Measurements from ENCODE around the gene GRID2IP.

The GRID2IP gene

DNA sequence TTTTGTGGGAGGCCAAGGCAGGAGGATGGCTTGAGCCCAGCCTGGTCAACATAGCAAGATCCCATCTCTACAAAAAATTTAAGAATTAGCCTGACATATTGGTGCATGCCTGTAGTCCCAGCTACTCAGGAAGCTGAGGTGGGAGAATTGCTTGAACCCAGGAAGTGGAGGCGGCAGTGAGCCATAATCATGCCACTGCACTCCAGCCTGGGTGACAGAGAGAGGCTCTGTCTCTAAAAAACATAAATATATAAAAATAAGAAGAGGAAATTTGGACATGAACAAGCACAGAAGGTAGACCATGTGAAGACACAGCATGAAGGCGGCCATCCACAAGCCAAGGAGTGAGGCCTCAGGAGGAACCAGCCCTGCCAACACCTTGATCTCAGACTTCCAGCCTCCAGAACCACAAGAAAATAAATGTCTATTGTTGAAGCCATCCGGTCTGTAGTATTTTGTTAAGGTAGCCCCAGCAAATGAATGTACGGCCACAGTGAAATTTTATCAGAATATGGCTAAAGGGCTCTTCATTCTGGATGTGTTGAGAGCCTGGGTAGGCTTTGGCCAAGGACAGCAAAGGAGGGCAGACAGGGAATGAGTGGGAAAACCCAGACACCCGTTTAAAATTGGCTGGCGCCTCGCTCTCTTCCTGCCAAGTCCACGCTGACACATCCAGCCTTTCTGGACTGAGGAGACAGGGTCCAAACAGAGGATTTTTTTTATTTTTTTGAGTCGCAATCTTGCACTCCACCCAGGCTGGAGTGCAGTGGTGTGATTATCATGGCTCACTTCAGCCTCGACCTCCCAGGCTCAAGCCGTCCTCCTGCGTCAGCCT lies 12.9 kb upstream of the GRID2IP start:
- DNase-seq (ENCODE audit: low read depth), result no peak
- no peak overlapping the region for H3K4me3 ChIP-seq (ENCODE audit: low read depth, low read length)

DNA sequence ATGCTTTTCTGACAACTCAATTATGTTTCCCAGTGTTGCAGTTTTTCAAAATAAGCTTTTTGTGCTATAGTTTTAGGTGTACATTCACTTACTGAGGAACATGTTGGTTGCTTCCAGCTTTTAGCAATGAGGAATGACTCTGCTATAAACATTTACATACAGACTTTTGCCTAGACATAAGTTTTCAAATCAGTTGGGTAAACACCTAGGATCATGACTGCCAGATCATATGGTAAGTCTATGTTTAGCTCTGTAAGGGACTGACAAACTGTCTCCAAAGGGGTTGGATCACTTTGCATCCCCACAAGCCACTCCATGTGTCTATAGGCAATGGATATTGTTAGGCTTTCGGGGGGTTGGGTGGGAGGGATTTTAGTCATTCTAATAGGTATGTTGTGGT lies 10.8 kb upstream of the GRID2IP start:
- no peak overlapping the region for H3K4me3 ChIP-seq (ENCODE audit: low read depth, low read length)
- no peak for DNase-seq (ENCODE audit: low read depth)

GRCh38 chr7:6559896-6560295 lies 8.6 kb upstream of the GRID2IP start:
- no peak overlapping the region for H3K4me3 ChIP-seq (ENCODE audit: low read depth, low read length)
- no peak for DNase-seq (ENCODE audit: low read depth)

DNA sequence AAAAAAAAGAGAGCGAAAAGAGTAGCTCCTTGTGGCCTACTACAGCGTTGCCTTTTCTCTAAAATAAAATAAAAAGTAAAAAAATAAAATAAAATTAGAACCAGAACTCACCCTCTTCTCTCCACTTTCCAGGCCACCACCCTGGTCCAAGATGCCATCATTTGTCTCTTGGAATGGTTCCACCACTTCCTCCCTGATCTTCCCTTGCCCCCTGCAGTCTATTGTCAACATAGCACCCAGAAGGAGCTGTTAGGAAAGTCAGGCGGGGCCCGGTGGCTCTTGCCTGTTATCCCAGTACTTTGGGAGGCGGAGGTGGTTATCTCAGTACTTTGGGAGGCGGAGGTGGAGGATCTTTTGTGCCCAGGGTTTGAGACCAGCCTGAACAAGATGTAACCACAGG lies 7.6 kb upstream of the GRID2IP start:
- DNase-seq (ENCODE audit: low read depth), result no peak
- no peak overlapping the region for H3K4me3 ChIP-seq (ENCODE audit: low read depth, low read length)

DNA sequence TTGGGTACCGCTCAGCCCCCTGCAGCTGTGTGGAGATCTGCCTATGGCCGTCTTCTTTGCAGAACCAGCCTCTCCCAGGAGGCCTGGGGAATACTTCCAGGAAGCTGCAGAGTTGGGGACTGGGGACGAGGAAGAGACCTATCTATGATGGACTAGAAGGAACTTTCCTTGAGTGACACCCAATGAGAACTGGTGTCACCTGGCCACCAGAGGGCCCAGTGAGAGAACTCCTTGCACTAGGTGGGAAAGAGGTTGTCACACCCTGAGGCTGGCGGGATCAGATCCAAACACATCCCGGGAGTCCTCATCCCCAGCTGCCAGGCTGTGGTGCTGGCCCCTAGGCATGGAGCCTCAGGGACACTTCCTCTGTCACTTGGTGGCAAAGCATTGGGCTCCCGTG lies 4.9 kb upstream of the GRID2IP start:
- no peak for DNase-seq (ENCODE audit: low read depth)
- H3K4me3 ChIP-seq (ENCODE audit: low read depth, low read length), result no peak overlapping the region

DNA sequence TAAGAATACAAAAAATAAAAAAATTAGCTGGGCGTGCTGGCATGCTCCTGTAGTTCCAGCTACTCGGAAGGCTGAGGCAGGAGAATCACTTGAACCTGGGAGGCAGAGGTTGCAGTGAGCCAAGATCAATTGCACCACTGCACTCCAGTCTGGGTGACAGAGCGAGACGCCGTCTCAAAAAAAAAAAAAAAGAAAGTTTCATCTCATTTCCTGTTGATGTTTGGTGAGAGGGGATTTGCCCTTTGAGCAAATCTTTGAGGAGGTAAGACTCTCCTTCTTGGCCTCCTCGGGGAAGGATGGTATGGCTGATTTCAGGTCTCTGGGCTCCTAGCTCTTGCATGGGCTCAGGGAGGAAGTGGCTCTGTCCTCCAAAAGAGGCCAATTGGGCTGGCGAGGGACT lies 3.6 kb upstream of the GRID2IP start:
- H3K4me3 ChIP-seq (ENCODE audit: low read depth, low read length), result no peak overlapping the region
- DNase-seq (ENCODE audit: low read depth), result no peak

DNA sequence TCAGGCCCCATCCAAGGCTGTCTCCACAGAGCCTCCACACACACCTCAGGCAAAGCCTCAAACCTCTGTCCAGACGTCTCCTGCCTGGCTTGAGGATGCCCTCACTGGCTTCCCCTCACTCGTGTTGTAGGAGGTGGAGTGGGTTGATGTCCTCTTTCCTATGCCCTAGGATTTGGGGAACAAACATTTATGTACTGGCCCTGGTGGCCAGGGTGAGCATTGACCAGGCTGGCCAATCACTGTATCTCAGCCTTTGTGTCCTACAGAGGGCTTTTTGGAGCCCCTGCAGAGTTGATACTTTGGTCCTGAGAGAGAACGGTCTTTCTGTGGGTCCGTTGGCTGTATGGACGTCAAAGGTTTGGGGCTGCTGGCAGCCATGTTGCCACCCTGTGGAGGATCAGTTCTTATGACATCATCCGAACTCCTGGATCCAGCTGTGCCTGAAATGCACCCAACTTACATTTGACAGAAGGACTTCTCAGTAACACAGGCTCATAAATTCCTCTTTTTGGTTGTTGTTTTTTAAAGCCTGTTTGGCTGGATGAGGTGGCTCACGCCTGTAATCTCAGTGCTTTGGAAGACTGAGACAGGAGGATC lies 2.3 kb upstream of the GRID2IP start:
- H3K4me3 ChIP-seq (ENCODE audit: low read depth, low read length), result no peak overlapping the region
- DNase-seq (ENCODE audit: low read depth), result no peak

GRCh38 chr7:6547400-6547799 lies 3.9 kb downstream of the GRID2IP start:
- H3K4me3 ChIP-seq (ENCODE audit: low read depth, low read length), result no peak overlapping the region
- DNase-seq (ENCODE audit: low read depth), result no peak

GRCh38 chr7:6546498-6547251 lies 4.6 kb downstream of the GRID2IP start:
- H3K4me3 ChIP-seq (ENCODE audit: low read depth, low read length), result no peak overlapping the region
- DNase-seq (ENCODE audit: low read depth), result no peak

DNA sequence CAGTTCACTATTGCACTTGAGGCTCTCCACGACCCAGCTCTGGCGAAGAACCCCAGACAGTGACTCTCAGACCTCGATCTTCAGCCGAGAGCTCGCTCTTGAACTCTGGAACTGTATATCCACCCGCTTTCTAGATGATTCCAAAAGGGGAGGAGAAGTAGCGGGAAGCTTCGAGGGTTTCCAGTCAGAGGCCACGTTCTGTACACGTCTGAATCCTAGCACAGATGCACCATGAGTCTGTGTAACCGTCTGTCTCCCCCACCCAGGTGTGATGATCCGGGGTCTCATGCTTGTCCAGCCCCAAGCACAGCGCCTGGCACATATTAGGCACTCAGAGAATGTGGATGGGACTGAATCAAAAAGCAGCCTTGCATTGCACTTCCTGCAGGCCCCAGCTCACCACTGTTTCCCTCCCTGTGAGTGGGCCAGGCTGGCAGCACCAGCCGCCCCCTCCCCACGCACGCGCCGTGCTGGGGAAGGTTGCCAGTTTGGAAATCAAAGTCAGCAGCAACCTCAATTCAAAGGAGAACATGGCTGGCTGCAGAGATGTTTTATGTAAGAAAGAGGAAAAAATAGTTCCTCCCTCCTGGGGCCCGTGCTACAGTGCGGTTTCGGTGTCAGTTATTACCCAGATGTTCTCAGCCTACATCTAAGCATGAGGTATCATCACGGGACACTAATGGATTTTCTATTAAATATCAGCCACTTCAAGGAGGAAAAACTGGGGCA lies 5.7 kb downstream of the GRID2IP start:
- no peak for DNase-seq (ENCODE audit: low read depth)
- H3K4me3 ChIP-seq (ENCODE audit: low read depth, low read length), result no peak overlapping the region

GRCh38 chr7:6542368-6542767 lies 8.9 kb downstream of the GRID2IP start:
- H3K4me3 ChIP-seq (ENCODE audit: low read depth, low read length), result no peak overlapping the region
- DNase-seq (ENCODE audit: low read depth), result no peak

- H3K4me3 ChIP-seq (ENCODE audit: low read depth, low read length), result peak overlapping the region; percentile 34
- DNase-seq (ENCODE audit: low read depth), result no peak
Observed at GRCh38 chr7:6536262-6537260, 14.7 kb downstream of the GRID2IP start.

GRCh38 chr7:6533893-6534495 lies 17.3 kb downstream of the GRID2IP start:
- no peak overlapping the region for H3K4me3 ChIP-seq (ENCODE audit: low read depth, low read length)
- no peak for DNase-seq (ENCODE audit: low read depth)

GRCh38 chr7:6532516-6532915 lies 18.7 kb downstream of the GRID2IP start:
- no peak for DNase-seq (ENCODE audit: low read depth)

GRCh38 chr7:6531492-6532279 lies 19.6 kb downstream of the GRID2IP start:
- H3K4me3 ChIP-seq (ENCODE audit: low read depth, low read length), result no peak overlapping the region
- DNase-seq (ENCODE audit: low read depth), result no peak

More at GRCh38 chr7:6532516-6532915, 18.7 kb downstream of the GRID2IP start:
- no peak overlapping the region for H3K4me3 ChIP-seq (ENCODE audit: low read depth, low read length)

- no peak for DNase-seq (ENCODE audit: low read depth)
- H3K4me3 ChIP-seq (ENCODE audit: low read depth, low read length), result peak overlapping the region; percentile 26
Observed at GRCh38 chr7:6530626-6531491, 20.4 kb downstream of the GRID2IP start.

DNA sequence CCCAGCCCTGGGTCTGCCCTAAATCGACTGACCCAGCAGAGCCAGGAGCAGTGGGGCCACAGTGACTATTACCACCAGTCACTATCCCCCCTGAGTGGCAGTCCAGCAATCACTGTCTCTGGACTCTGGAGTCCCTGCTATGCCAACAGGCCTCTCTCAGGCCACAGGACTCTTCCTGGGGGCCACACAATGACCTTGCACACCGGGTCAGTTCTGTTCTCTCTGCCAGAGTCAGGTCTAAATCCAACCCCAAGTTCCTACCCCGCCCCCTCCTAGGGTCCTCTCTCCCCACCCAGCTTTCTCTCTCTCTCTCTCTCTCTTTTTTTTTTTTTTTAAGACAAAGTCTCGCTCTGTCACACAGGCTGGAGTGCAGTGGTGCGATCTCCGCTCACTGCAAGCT lies 21.6 kb downstream of the GRID2IP start:
- DNase-seq (ENCODE audit: low read depth), result no peak

More for the DNA sequence above, 21.6 kb downstream of the GRID2IP start:
- no peak overlapping the region for H3K4me3 ChIP-seq (ENCODE audit: low read depth, low read length)

Measured in skeletal muscle cell (primary cell).